H1 (cell line): ENCODE measurements around the gene STAT2. TPM values are rescaled to one million over a fixed set of nuclear protein-coding genes. Genes with fewer than 3 reads are reported as not detected.

Experiments used
- CTCF ChIA-PET: fragments of 300-600 bp; sonication (Branson Sonifier 250); formaldehyde crosslinking; loops from one replicate; lab custom pipeline; 2021; ENCODE audit not compliant: partially characterized antibody; lab: Charles Lee
- POLR2A ChIA-PET: fragments of 300-600 bp; sonication (Branson Sonifier 250); formaldehyde crosslinking; loops from one replicate; lab custom pipeline; 2021; ENCODE audit warnings: inconsistent platforms; ENCODE audit not compliant: partially characterized antibody; lab: Charles Lee
- DNase-seq, 2 experiments: peaks; one replicate each; pipeline versions ENCODE4 v3.0.0 to v3.0.0-alpha.2; 2010 to 2022; ENCODE audit warnings: low spot score in 2 of 2, low read depth in 1 of 2, mixed read lengths in 1 of 2
- FAIRE-seq: peaks from 2 replicates; lab custom pipeline; 2011; peaks lifted over from hg19 to GRCh38; lab: Jason Lieb, UNC
- H2AFZ ChIP-seq: 2 replicates; pipeline ENCODE4 v1.8.1; 2012; ENCODE audit warnings: low read length, inconsistent platforms
- H2AK5ac ChIP-seq: 2 replicates; pipeline ENCODE4 v1.6.1; 2013; ENCODE audit warnings: low read depth, low read length
- H2BK120ac ChIP-seq: replicated peaks from 2 replicates; pipeline ENCODE3; 2013; ENCODE audit warnings: low read depth, low read length, inconsistent platforms
- H2BK12ac ChIP-seq: 2 replicates; pipeline ENCODE4 v1.6.1; 2013; ENCODE audit warnings: low read depth, low read length
- H2BK15ac ChIP-seq: 2 replicates; pipeline ENCODE4 v1.6.1; 2013; ENCODE audit warnings: low read length
- H2BK20ac ChIP-seq: 2 replicates; pipeline ENCODE4 v1.6.1; 2013; ENCODE audit warnings: low read length
- H2BK5ac ChIP-seq: 2 replicates; pipeline ENCODE4 v1.6.1; 2013; ENCODE audit warnings: low read depth, low read length
- H3K14ac ChIP-seq: 2 replicates; pipeline ENCODE4 v1.6.1; 2013; ENCODE audit warnings: inconsistent platforms; ENCODE audit not compliant: insufficient read length
- H3K18ac ChIP-seq: 2 replicates; pipeline ENCODE4 v1.6.1; 2013; ENCODE audit warnings: low read length; ENCODE audit errors: extremely low read depth
- H3K23ac ChIP-seq: 2 replicates; pipeline ENCODE4 v1.6.1; 2013; ENCODE audit warnings: inconsistent platforms; ENCODE audit not compliant: insufficient read length
- H3K23me2 ChIP-seq: 2 replicates; pipeline ENCODE4 v1.6.1; 2013; ENCODE audit warnings: low read depth, low read length
- H3K27ac ChIP-seq: 2 replicates; pipeline ENCODE4 v1.6.1; 2011; ENCODE audit warnings: low read depth, low read length, inconsistent platforms
- H3K27me3 ChIP-seq, 4 experiments: replicated peaks in 1 of 4; 1 replicate in 1 of 4; 2 replicates in 3 of 4; pipeline versions ENCODE4 v1.6.1 to v1.8.1; 2011 to 2013; ENCODE audit warnings: low read length in 3 of 4, mild to moderate bottlenecking in 3 of 4, inconsistent platforms in 2 of 4, mixed read lengths in 2 of 4, moderate library complexity in 1 of 4; ENCODE audit not compliant: control insufficient read depth in 3 of 4, insufficient read depth in 3 of 4; ENCODE audit errors: extremely low read depth in 1 of 4
- H3K36me3 ChIP-seq, 4 experiments: 2 replicates each; pipeline versions ENCODE4 v1.6.1 to v1.8.1; 2011 to 2013; ENCODE audit warnings: mild to moderate bottlenecking in 4 of 4, low read length in 3 of 4, moderate library complexity in 2 of 4, control low read depth in 1 of 4, inconsistent platforms in 1 of 4; ENCODE audit not compliant: insufficient read depth in 4 of 4, control insufficient read depth in 2 of 4
- H3K4ac ChIP-seq: replicated peaks from 2 replicates; pipeline ENCODE3; 2013; ENCODE audit warnings: low read length, low read depth, mixed read lengths, inconsistent platforms; ENCODE audit not compliant: insufficient read length
- H3K4me1 ChIP-seq, 4 experiments: replicated peaks in 1 of 4; 1 replicate in 1 of 4; 2 replicates in 3 of 4; pipeline versions ENCODE4 v1.6.1 to v1.8.1; 2011 to 2013; ENCODE audit warnings: low read length in 3 of 4, inconsistent platforms in 2 of 4, mixed read lengths in 1 of 4; ENCODE audit not compliant: insufficient read depth in 4 of 4, control insufficient read depth in 3 of 4
- H3K4me2 ChIP-seq, 2 experiments: 2 replicates each; pipeline versions ENCODE4 v1.6.1 to v1.8.1; 2011 to 2013; ENCODE audit warnings: low read depth in 2 of 2, low read length in 2 of 2, control low read depth in 1 of 2, inconsistent platforms in 1 of 2, mild to moderate bottlenecking in 1 of 2; ENCODE audit not compliant: insufficient read depth in 1 of 2
- H3K4me3 ChIP-seq, 4 experiments: fragments of 200-600, 300-600 bp in 1 of 4; sonication (generic), shearing (Covaris generic), sonication (Bioruptor Twin) in 1 of 4; 2 replicates each; pipeline versions ENCODE4 v1.5.1 to v1.8.1; 2011 to 2016; ENCODE audit warnings: low read length in 4 of 4, low read depth in 3 of 4, control low read depth in 2 of 4, inconsistent platforms in 2 of 4, mild to moderate bottlenecking in 2 of 4, mixed read lengths in 1 of 4, moderate library complexity in 1 of 4; ENCODE audit not compliant: insufficient read depth in 2 of 4; ENCODE audit errors: extremely low read depth in 1 of 4
- H3K56ac ChIP-seq: replicated peaks from 2 replicates; pipeline ENCODE3; 2013; ENCODE audit warnings: low read depth, mild to moderate bottlenecking, mixed read lengths, low read length, inconsistent platforms; ENCODE audit not compliant: insufficient read length
- H3K79me1 ChIP-seq: 2 replicates; pipeline ENCODE4 v1.6.1; 2013; ENCODE audit warnings: low read depth, low read length, control low read depth
- H3K79me2 ChIP-seq, 2 experiments: 2 replicates each; pipeline versions ENCODE4 v1.6.1 to v1.8.1; 2012 to 2013; ENCODE audit warnings: low read length in 2 of 2, mild to moderate bottlenecking in 2 of 2, inconsistent platforms in 1 of 2; ENCODE audit not compliant: insufficient read depth in 2 of 2, control insufficient read depth in 1 of 2
- H3K9ac ChIP-seq, 4 experiments: replicated peaks in 1 of 4; 1 replicate in 1 of 4; 2 replicates in 3 of 4; pipeline versions ENCODE4 v1.6.1 to v1.8.1; 2011 to 2013; ENCODE audit warnings: low read depth in 3 of 4, low read length in 3 of 4, control low read depth in 2 of 4, mild to moderate bottlenecking in 2 of 4, moderate library complexity in 2 of 4, inconsistent platforms in 1 of 4; ENCODE audit errors: extremely low read depth in 1 of 4
- H3K9me3 ChIP-seq, 2 experiments: 2 replicates each; pipeline versions ENCODE4 v1.6.1 to v1.8.1; 2012 to 2013; ENCODE audit warnings: mild to moderate bottlenecking in 2 of 2, moderate library complexity in 2 of 2, control low read depth in 1 of 2, inconsistent platforms in 1 of 2, low read depth in 1 of 2, low read length in 1 of 2, mixed read lengths in 1 of 2; ENCODE audit not compliant: insufficient read depth in 2 of 2
- H4K20me1 ChIP-seq, 2 experiments: replicated peaks in 1 of 2; 2 replicates each; pipeline versions ENCODE3 to v1.8.1; 2011 to 2013; ENCODE audit warnings: inconsistent platforms in 2 of 2, low read length in 2 of 2, mild to moderate bottlenecking in 1 of 2; ENCODE audit not compliant: insufficient read depth in 2 of 2, control insufficient read depth in 1 of 2
- H4K5ac ChIP-seq: 2 replicates; pipeline ENCODE4 v1.6.1; 2013; ENCODE audit warnings: low read length, low read depth, mixed read lengths, inconsistent platforms; ENCODE audit not compliant: insufficient read length
- H4K8ac ChIP-seq: 2 replicates; pipeline ENCODE4 v1.8.0; 2013; ENCODE audit warnings: mild to moderate bottlenecking, moderate library complexity, low read length, inconsistent platforms; ENCODE audit not compliant: insufficient read depth; ENCODE audit errors: extremely low read depth
- H4K91ac ChIP-seq: replicated peaks from 2 replicates; pipeline ENCODE3; 2013; ENCODE audit warnings: low read length, mixed read lengths, inconsistent platforms; ENCODE audit not compliant: insufficient read length
- ATF2 ChIP-seq: IDR thresholded peaks from 2 replicates; pipeline ENCODE4 v1.6.1; 2012; ENCODE audit warnings: low read length, inconsistent platforms
- BCL11A ChIP-seq, 2 experiments: IDR thresholded peaks; one replicate each; pipeline ENCODE4 v1.6.1; 2011; ENCODE audit warnings: low read depth in 2 of 2, low read length in 2 of 2, mild to moderate bottlenecking in 2 of 2
- CTCF ChIP-seq, 3 experiments: IDR thresholded peaks; 1 replicate in 2 of 3; 2 replicates in 1 of 3; pipeline versions ENCODE4 v1.5.1 to v1.6.1; 2011; ENCODE audit warnings: low read length in 3 of 3, mild to moderate bottlenecking in 3 of 3, inconsistent platforms in 2 of 3, low read depth in 1 of 3, moderate library complexity in 1 of 3; ENCODE audit not compliant: insufficient read depth in 1 of 3; ENCODE audit errors: control extremely low read depth in 1 of 3
- E2F6 ChIP-seq: IDR thresholded peaks from 2 replicates; pipeline ENCODE4 v1.6.1; 2012; ENCODE audit warnings: inconsistent platforms
- EGR1 ChIP-seq: IDR thresholded peaks from 2 replicates; pipeline ENCODE4 v1.6.1; 2011; ENCODE audit warnings: low read depth, low read length, borderline replicate concordance
- RFX5 ChIP-seq: IDR thresholded peaks from 2 replicates; pipeline ENCODE4 v1.6.1; 2011; ENCODE audit warnings: low read depth, low read length, improper control_type of control experiment, borderline replicate concordance
- RXRA ChIP-seq: IDR thresholded peaks from 2 replicates; pipeline ENCODE4 v1.6.1; 2011; ENCODE audit warnings: low read depth, mild to moderate bottlenecking, low read length, moderate library complexity; ENCODE audit not compliant: insufficient read depth
- SAP30 ChIP-seq: fragments of 300-600 bp; sonication (generic); IDR thresholded peaks from 2 replicates; pipeline ENCODE4 v1.7.1; 2012; ENCODE audit warnings: low read length, moderate library complexity, mild to moderate bottlenecking, inconsistent platforms; ENCODE audit not compliant: insufficient read depth, insufficient replicate concordance
- SP1 ChIP-seq: IDR thresholded peaks from 2 replicates; pipeline ENCODE4 v1.6.1; 2011; ENCODE audit warnings: low read depth, low read length
- WGBS, 2 experiments: shearing (Covaris generic) in 1 of 2; methylation state at CpG; one replicate each; pipeline versions ENCODE4 v1.1.6 to v1.1.7; 2013 to 2015; ENCODE audit warnings: low lambda C conversion rate in 2 of 2, mixed read lengths in 2 of 2, inconsistent platforms in 1 of 2, low coverage in 1 of 2, missing lambda C conversion rate in 1 of 2; ENCODE audit not compliant: insufficient replicate concordance in 2 of 2, insufficient coverage in 1 of 2, insufficient read length in 1 of 2; ENCODE audit errors: extremely low coverage in 1 of 2, missing lambda C conversion rate in 1 of 2; 5-methylcytosine and 5-hydroxymethylcytosine counted together
- polyA plus RNA-seq, 7 experiments: library from polyadenylated mRNA; depleted of rRNA in 3 of 7; stranded (reverse) in 5 of 7; unstranded in 2 of 7; fragments of >200 nt in 5 of 7; fragments of 200-250 nt in 2 of 7; gene quantifications; 1 replicate in 5 of 7; 2 replicates in 1 of 7; 4 replicates in 1 of 7; pipeline versions ENCODE4 v1.2.1 to v1.2.3, GENCODE V29; 2011 to 2013; ENCODE audit warnings: missing spikeins in 2 of 7, mixed read lengths in 2 of 7
- total RNA-seq: library from RNA; stranded (reverse); fragmentation: NEBNext Ultra II Directional; extraction: Animal tissue kit (Norgen Biotek cat#: 25700); gene quantifications from 2 replicates; pipeline ENCODE4 v1.2.1, GENCODE V29; 2021

Gene STAT2
- total and polyA plus RNA-seq, 2 of the 8 experiments (the other 6 are each of a cell fraction or from before 2014, with no cell fraction given) = 37.1 to 44.7 TPM

GRCh38 chr12:56373515-56373914 is 13.6 kb upstream of the STAT2 start:
- no peaks in the 10 kb centered on the region for H3K36me3 ChIP-seq
- no peak overlapping the region for H2BK5ac ChIP-seq
- H3K27ac ChIP-seq = no peak overlapping the region
- FAIRE-seq (no peak), DNase-seq (no peak)
- no peak overlapping the region for H2BK15ac ChIP-seq
- no peak overlapping the region for H2AFZ ChIP-seq
- no peaks in the 10 kb centered on the region for H3K79me2 ChIP-seq
- no peak overlapping the region for H4K8ac ChIP-seq
- no peak overlapping the region for H3K9ac ChIP-seq
- CTCF ChIA-PET = no interaction called here
- no peak overlapping the region for H4K5ac ChIP-seq
- no peak overlapping the region for H3K4ac ChIP-seq
- WGBS, 2 experiments = 91% methylated on average over 1 of the region's 1 CpG; no CpG with 5 or more reads in 1 of the 2 experiments
- no peak overlapping the region for H3K23ac ChIP-seq
- no peak overlapping the region for H2AK5ac ChIP-seq
- no peaks in the 10 kb centered on the region for H3K27me3 ChIP-seq
- H3K79me1 ChIP-seq = no peaks in the 10 kb centered on the region
- H3K14ac ChIP-seq = no peak overlapping the region
- H3K4me1 ChIP-seq = peaks cover 0 to 5% (median 0%) of the 10 kb centered on the region in 4 experiments; a peak in 3 of 7 replicates
- H3K4me2 ChIP-seq = no peak overlapping the region
- H2BK120ac ChIP-seq = no peak overlapping the region
- no peaks in the 10 kb centered on the region for H3K9me3 ChIP-seq
- H3K4me3 ChIP-seq = no peak overlapping the region
- H2BK20ac ChIP-seq = no peak overlapping the region
- no peaks in the 10 kb centered on the region for H4K20me1 ChIP-seq
- POLR2A ChIA-PET = no interaction called here
- H3K18ac ChIP-seq = no peak overlapping the region
- H4K91ac ChIP-seq = no peak overlapping the region
- no peak overlapping the region for H2BK12ac ChIP-seq
- H3K23me2 ChIP-seq = no peaks in the 10 kb centered on the region
- no peak overlapping the region for H3K56ac ChIP-seq
- TF ChIP-seq EGR1 = no peak
- TF ChIP-seq SAP30 = no peak
- no peak for TF ChIP-seq E2F6
- no peak for TF ChIP-seq ATF2
- no peak for TF ChIP-seq RFX5
- TF ChIP-seq RXRA = no peak
- TF ChIP-seq CTCF (IDR thresholded peaks at IDR 0.05; ENCODE audit: control extremely low read depth in 1 of 3, insufficient read depth in 1 of 3, low read depth in 1 of 3, low read length in 3 of 3) = no peak
- TF ChIP-seq BCL11A (IDR thresholded peaks at IDR 0.05; ENCODE audit: low read depth in 2 of 2, low read length in 2 of 2) = no peak
- TF ChIP-seq SP1 = no peak
